Caco-2 (cell line): ENCODE results near the gene AUTS2. TPM values are rescaled to one million over a fixed set of nuclear protein-coding genes. Genes with fewer than 3 reads are reported as not detected.

Experiments used
- BruUV-seq: library from RNA; stranded (reverse); fragments of 400-500 nt; replicated peaks from 2 replicates; lab custom pipeline; 2021; lab: Mats Ljungman, UMichigan
- CTCF ChIA-PET: fragments of 300-600 bp; sonication (Branson Sonifier 250); formaldehyde crosslinking; loops from one replicate; lab custom pipeline; 2022; ENCODE audit warnings: antibody characterized with exemption; lab: Charles Lee
- POLR2A ChIA-PET: fragments of 300-600 bp; sonication (Branson Sonifier 250); formaldehyde crosslinking; loops from one replicate; lab custom pipeline; 2022; ENCODE audit warnings: antibody characterized with exemption; lab: Charles Lee
- DNase-seq, 2 experiments: peaks; one replicate each; pipeline versions ENCODE4 v3.0.0 to v3.0.0-alpha.2; 2020 to 2022
- H3K27me3 ChIP-seq: replicated peaks from 2 replicates; pipeline ENCODE4 v1.6.0; 2011; ENCODE audit warnings: low read length; ENCODE audit not compliant: control insufficient read depth, insufficient read depth
- H3K36me3 ChIP-seq: 2 replicates; pipeline ENCODE4 v1.5.1; 2011; ENCODE audit warnings: low read length; ENCODE audit not compliant: control insufficient read depth, insufficient read depth
- H3K4me1 ChIP-seq: fragments of 250-450 bp; sonication (Bioruptor Pico); 2 replicates; pipeline ENCODE4 v1.5.1; 2020; ENCODE audit warnings: mild to moderate bottlenecking
- H3K4me3 ChIP-seq: 2 replicates; pipeline ENCODE4 v1.5.1; 2011; ENCODE audit warnings: low read depth, mild to moderate bottlenecking, control low read depth, low read length
- H3K9me3 ChIP-seq: fragments of 250-450 bp; sonication (Bioruptor Pico); 2 replicates; pipeline ENCODE4 v1.5.1; 2020; ENCODE audit warnings: mild to moderate bottlenecking, moderate library complexity
- H3K27ac Mint-ChIP-seq: one replicate; pipeline ENCODE4 v1.8.0; 2022; ENCODE audit warnings: mixed read lengths; ENCODE audit not compliant: unreplicated experiment
- H3K27me3 Mint-ChIP-seq: one replicate; pipeline ENCODE4 v1.8.0; 2022; ENCODE audit warnings: mixed read lengths; ENCODE audit not compliant: insufficient read depth, unreplicated experiment
- H3K36me3 Mint-ChIP-seq: one replicate; pipeline ENCODE4 v1.8.0; 2022; ENCODE audit warnings: mild to moderate bottlenecking, mixed read lengths; ENCODE audit not compliant: insufficient read depth, unreplicated experiment
- H3K4me1 Mint-ChIP-seq: one replicate; pipeline ENCODE4 v1.8.0; 2022; ENCODE audit warnings: low read depth, mixed read lengths; ENCODE audit not compliant: unreplicated experiment
- H3K4me3 Mint-ChIP-seq: one replicate; pipeline ENCODE4 v1.8.0; 2022; ENCODE audit warnings: mild to moderate bottlenecking, moderate library complexity, mixed read lengths; ENCODE audit not compliant: unreplicated experiment
- H3K9me3 Mint-ChIP-seq: one replicate; pipeline ENCODE4 v1.8.0; 2022; ENCODE audit warnings: mixed read lengths; ENCODE audit not compliant: unreplicated experiment
- CTCF ChIP-seq, 2 experiments: fragments of 200-600 bp in 1 of 2; IDR thresholded peaks; 1 replicate in 1 of 2; 2 replicates in 1 of 2; pipeline versions ENCODE4 v1.5.1 to v1.8.0; 2011 to 2022; ENCODE audit warnings: antibody characterized with exemption in 1 of 2, control low read depth in 1 of 2, inconsistent platforms in 1 of 2, low read depth in 1 of 2, low read length in 1 of 2, mild to moderate bottlenecking in 1 of 2, moderate library complexity in 1 of 2; ENCODE audit not compliant: insufficient read depth in 1 of 2, severe bottlenecking in 1 of 2, unreplicated experiment in 1 of 2
- intact Hi-C: fragments of 100-400 bp; cut with micrococcal nuclease; formaldehyde crosslinking; loops from one replicate; pipeline ENCODE4 v1.10.0; 2022; ENCODE audit not compliant: unreplicated experiment
- total RNA-seq: library from RNA; stranded (reverse); gene quantifications from 2 replicates; pipeline ENCODE4 v1.2.3, GENCODE V29; 2022

Gene AUTS2
- total RNA-seq, 1 experiment from 2014 or later, result 37.1 TPM

GRCh38 chr7:69640925-69641594 lies 42.8 kb downstream of the AUTS2 start:
- POLR2A ChIA-PET, result no interaction called here
- H3K9me3 Mint-ChIP-seq, result no peaks in the 10 kb centered on the region
- Histone ChIP-seq H3K4me3 (no peak overlapping the region), H3K36me3 (no peaks in the 10 kb centered on the region), H3K9me3 (no peaks in the 10 kb centered on the region), H3K27me3 (no peaks in the 10 kb centered on the region), H3K4me1 (no peaks in the 10 kb centered on the region)
- no peaks in the 10 kb centered on the region for H3K36me3 Mint-ChIP-seq
- no TSS peak for BruUV-seq
- CTCF ChIA-PET, result no interaction called here
- no peak overlapping the region for H3K4me3 Mint-ChIP-seq
- no peak for TF ChIP-seq CTCF (IDR thresholded peaks at IDR 0.05; ENCODE audit: insufficient read depth in 1 of 2, low read depth in 1 of 2, low read length in 1 of 2, severe bottlenecking in 1 of 2, unreplicated experiment in 1 of 2)
- DNase-seq, result no peak
- intact Hi-C loops, result no loop called here
- H3K27me3 Mint-ChIP-seq, result peaks cover 3% of the 10 kb centered on the region
- H3K27ac Mint-ChIP-seq, result no peak overlapping the region
- no peaks in the 10 kb centered on the region for H3K4me1 Mint-ChIP-seq

- no peaks in the 10 kb centered on the region for H3K27me3 Mint-ChIP-seq
- no peaks in the 10 kb centered on the region for H3K4me1 Mint-ChIP-seq
- ChIA-PET POLR2A (no interaction called here), CTCF (interaction anchor here (0.6 kb wide), 2 partner anchors 69 to 255 kb away, joined by 3 read pairs; no protein-coding TSS in a partner anchor)
- no peak overlapping the region for H3K27ac Mint-ChIP-seq
- Histone ChIP-seq H3K4me1 (no peaks in the 10 kb centered on the region), H3K27me3 (no peaks in the 10 kb centered on the region), H3K4me3 (no peak overlapping the region), H3K9me3 (no peaks in the 10 kb centered on the region), H3K36me3 (no peaks in the 10 kb centered on the region)
- no peak for TF ChIP-seq CTCF (IDR thresholded peaks at IDR 0.05; ENCODE audit: insufficient read depth in 1 of 2, low read depth in 1 of 2, low read length in 1 of 2, severe bottlenecking in 1 of 2, unreplicated experiment in 1 of 2)
- no peaks in the 10 kb centered on the region for H3K36me3 Mint-ChIP-seq
- intact Hi-C loops, result no loop called here
- no peak for DNase-seq
- H3K4me3 Mint-ChIP-seq, result no peak overlapping the region
- no TSS peak for BruUV-seq
- no peaks in the 10 kb centered on the region for H3K9me3 Mint-ChIP-seq
Measured at GRCh38 chr7:69643265-69643664, 45.0 kb downstream of the AUTS2 start.

- H3K27me3 Mint-ChIP-seq, result no peaks in the 10 kb centered on the region
- no peaks in the 10 kb centered on the region for H3K36me3 Mint-ChIP-seq
- Histone ChIP-seq H3K27me3 (no peaks in the 10 kb centered on the region), H3K36me3 (no peaks in the 10 kb centered on the region), H3K4me3 (no peak overlapping the region), H3K4me1 (no peaks in the 10 kb centered on the region), H3K9me3 (no peaks in the 10 kb centered on the region)
- H3K9me3 Mint-ChIP-seq, result no peaks in the 10 kb centered on the region
- CTCF ChIA-PET, result interaction anchor here (0.6 kb wide), 2 partner anchors 70 to 255 kb away, joined by 3 read pairs; no protein-coding TSS in a partner anchor
- H3K27ac Mint-ChIP-seq, result no peak overlapping the region
- POLR2A ChIA-PET, result no interaction called here
- no TSS peak for BruUV-seq
- H3K4me1 Mint-ChIP-seq, result no peaks in the 10 kb centered on the region
- TF ChIP-seq CTCF (IDR thresholded peaks at IDR 0.05; ENCODE audit: insufficient read depth in 1 of 2, low read depth in 1 of 2, low read length in 1 of 2, severe bottlenecking in 1 of 2, unreplicated experiment in 1 of 2), result no peak
- no peak for DNase-seq
- intact Hi-C loops, result no loop called here
- no peak overlapping the region for H3K4me3 Mint-ChIP-seq
Measured at GRCh38 chr7:69643708-69644445, 45.6 kb downstream of the AUTS2 start.
